HCT116 (cell line): Measurements from ENCODE around the gene PKIB.

Experiments
- EZH2phosphoT487 ChIP-seq: fragments of 200-600 bp; IDR thresholded peaks from 2 replicates; pipeline ENCODE4 v1.6.1; 2018; ENCODE audit warnings: antibody characterized with exemption, borderline replicate concordance
- POLR2A ChIP-seq: IDR thresholded peaks from 2 replicates; pipeline ENCODE4 v1.7.0; 2011; ENCODE audit warnings: borderline replicate concordance; ENCODE audit not compliant: insufficient read depth, insufficient read length; ENCODE audit errors: extremely low read depth
- POLR2AphosphoS5 ChIP-seq: IDR thresholded peaks from 2 replicates; pipeline ENCODE4 v1.6.1; 2011; ENCODE audit warnings: mild to moderate bottlenecking, low read depth, low read length, moderate library complexity
- RAD21 ChIP-seq: IDR thresholded peaks from 2 replicates; pipeline ENCODE4 v1.6.1; 2012; ENCODE audit warnings: low read depth, mild to moderate bottlenecking
- YY1 ChIP-seq: IDR thresholded peaks from 2 replicates; pipeline ENCODE4 v1.6.1; 2011; ENCODE audit warnings: low read length, low read depth, moderate library complexity, mild to moderate bottlenecking; ENCODE audit not compliant: insufficient replicate concordance; ENCODE audit errors: extremely low read depth
- TF ChIP-seq, protein P1 (sequence below): IDR thresholded peaks from 2 replicates; pipeline ENCODE4 v1.6.1; 2011; ENCODE audit warnings: mild to moderate bottlenecking, low read length, moderate library complexity; ENCODE audit not compliant: insufficient replicate concordance; ENCODE audit errors: extremely low read depth

DNA sequence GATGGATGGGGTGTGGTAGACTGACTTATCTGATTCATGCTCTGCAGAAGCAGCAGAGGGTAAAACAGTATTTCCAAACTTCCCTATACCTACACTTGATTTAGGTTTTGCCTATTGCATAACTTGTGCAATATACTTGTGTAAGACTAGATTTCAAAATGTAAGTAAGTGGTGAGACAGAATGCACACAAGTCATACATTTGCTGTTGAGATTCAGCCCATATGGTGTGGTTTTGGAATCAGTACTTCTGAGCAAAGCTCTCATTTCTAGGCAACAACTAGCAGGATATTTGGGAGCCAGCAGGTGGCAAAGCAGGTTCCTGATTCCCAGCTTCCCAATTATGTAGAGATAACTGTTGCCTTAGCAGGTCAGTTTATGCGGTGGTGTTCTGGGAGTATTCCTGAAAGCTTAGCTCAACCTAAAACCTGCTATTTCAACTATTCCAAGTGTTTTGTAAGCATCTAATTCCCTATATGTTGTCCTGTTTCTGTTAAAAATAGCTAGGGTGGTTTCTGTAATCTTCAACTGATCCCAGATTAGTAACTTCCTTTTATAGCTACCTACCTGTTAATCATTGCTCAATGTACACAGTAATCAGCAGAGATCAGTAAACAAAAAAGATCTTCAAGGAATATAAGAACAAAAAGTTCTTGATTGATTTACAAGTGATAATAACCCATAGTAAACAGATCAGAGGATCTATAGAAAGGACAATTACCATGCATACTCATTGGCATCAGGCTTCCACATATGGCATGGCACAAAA is 160.8 kb downstream of the PKIB start:
- TF ChIP-seq POLR2A, result no peak
- TF ChIP-seq POLR2AphosphoS5, result no peak
- TF ChIP-seq RAD21, result 0 out of 2 replicates have a peak, but pooled peaks have one; percentile 31
- TF ChIP-seq, protein P1, sequence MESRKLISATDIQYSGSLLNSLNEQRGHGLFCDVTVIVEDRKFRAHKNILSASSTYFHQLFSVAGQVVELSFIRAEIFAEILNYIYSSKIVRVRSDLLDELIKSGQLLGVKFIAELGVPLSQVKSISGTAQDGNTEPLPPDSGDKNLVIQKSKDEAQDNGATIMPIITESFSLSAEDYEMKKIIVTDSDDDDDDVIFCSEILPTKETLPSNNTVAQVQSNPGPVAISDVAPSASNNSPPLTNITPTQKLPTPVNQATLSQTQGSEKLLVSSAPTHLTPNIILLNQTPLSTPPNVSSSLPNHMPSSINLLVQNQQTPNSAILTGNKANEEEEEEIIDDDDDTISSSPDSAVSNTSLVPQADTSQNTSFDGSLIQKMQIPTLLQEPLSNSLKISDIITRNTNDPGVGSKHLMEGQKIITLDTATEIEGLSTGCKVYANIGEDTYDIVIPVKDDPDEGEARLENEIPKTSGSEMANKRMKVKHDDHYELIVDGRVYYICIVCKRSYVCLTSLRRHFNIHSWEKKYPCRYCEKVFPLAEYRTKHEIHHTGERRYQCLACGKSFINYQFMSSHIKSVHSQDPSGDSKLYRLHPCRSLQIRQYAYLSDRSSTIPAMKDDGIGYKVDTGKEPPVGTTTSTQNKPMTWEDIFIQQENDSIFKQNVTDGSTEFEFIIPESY, result no peak
- no peak for TF ChIP-seq YY1
- TF ChIP-seq EZH2phosphoT487, result no peak
